CMK (cell line): ENCODE measurements around the gene CDC42EP2.

Source experiments
- DNase-seq: peaks from one replicate; pipeline ENCODE4 v3.0.0-alpha.2; 2010; ENCODE audit warnings: low read depth

Gene CDC42EP2

DNA sequence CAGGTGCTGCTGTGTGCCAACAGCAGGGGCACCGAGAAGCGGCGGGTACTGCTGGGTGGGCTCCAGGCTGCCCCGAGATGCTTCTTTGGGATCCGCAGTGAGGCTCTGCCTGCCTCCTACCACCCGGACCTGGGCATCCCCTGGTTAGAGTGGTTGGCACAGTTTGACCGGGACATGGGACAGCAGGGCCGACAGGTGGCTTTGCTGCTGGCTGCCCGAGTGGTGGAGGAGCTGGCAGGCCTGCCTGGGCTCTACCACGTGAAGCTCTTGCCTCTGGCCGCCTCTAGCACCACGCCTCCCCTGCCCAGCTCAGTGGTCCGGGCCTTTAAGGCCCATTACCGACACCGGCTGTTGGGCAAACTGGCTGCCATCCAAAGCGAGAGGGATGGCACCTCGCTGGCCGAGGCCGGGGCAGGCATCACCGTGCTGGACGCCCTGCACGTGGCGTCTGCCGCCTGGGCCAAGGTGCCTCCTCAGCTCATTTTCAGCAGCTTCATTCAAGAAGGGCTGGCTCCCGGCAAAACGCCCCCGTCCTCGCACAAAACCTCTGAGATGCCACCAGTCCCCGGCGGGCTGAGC is 41.8 kb downstream of the CDC42EP2 start:
- DNase-seq: no peak

- DNase-seq: no peak
Measured at GRCh38 chr11:65357856-65358356, 43.2 kb downstream of the CDC42EP2 start.

- DNase-seq: no peak
Measured at GRCh38 chr11:65362320-65362931, 47.8 kb downstream of the CDC42EP2 start.

- no peak for DNase-seq
Measured at GRCh38 chr11:65362966-65363365, 48.3 kb downstream of the CDC42EP2 start.

- DNase-seq: no peak
Measured at GRCh38 chr11:65363770-65364169, 49.1 kb downstream of the CDC42EP2 start.

DNA sequence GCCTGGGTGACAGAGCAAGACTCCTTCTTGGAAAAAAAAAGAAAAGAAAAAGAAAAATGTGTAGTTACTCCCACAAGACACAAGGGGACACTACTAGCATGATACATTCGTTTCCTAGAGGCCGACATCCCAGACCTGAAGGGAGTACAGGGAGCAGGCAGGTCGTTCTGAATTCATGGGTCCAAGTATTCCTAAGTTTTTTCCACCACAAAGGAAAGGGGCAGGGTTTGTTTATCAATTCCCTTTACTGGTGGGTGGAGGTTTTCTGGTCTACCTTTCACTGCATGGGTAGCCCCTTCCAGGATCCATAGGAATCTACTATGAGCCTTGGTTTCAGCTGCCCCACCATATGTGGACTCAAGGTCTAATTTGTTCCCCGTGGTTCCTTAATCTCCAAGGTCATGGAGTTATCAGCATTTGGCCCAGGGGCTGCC is 51.7 kb downstream of the CDC42EP2 start:
- no peak for DNase-seq

GRCh38 chr11:65370659-65371049 is 56.0 kb downstream of the CDC42EP2 start:
- no peak for DNase-seq
